Sigmoid colon (tissue), 7 donors: ENCODE measurements around the gene IFIT1. TPM values are rescaled to one million over a fixed set of nuclear protein-coding genes. Genes with fewer than 3 reads are reported as not detected.

Experiments used
- DNase-seq: peaks from one replicate; pipeline ENCODE4 v3.0.0-alpha.2; 2019
- H3K27ac ChIP-seq, 4 donors: fragments of 200-600 bp; sonication (generic); one replicate each; pipeline ENCODE4 v1.5.1; 2016 to 2019; ENCODE audit warnings: mild to moderate bottlenecking in 1 of 4
- H3K27me3 ChIP-seq, 3 donors: fragments of 200-600 bp; sonication (generic); one replicate each; pipeline ENCODE4 v1.5.1; 2019; ENCODE audit warnings: mild to moderate bottlenecking in 1 of 3
- H3K36me3 ChIP-seq, 4 donors: fragments of 200-600 bp; sonication (generic); one replicate each; pipeline ENCODE4 v1.5.1; 2016 to 2019
- H3K4me1 ChIP-seq, 4 donors: fragments of 200-600 bp; sonication (generic); one replicate each; pipeline ENCODE4 v1.5.1; 2017 to 2019
- H3K4me3 ChIP-seq, 4 donors: fragments of 200-600 bp; sonication (generic); one replicate each; pipeline ENCODE4 v1.5.1; 2017 to 2019; ENCODE audit warnings: mild to moderate bottlenecking in 2 of 4, moderate library complexity in 1 of 4
- H3K9me3 ChIP-seq, 4 donors: fragments of 200-600 bp in 3 of 4; sonication (generic) in 3 of 4; one replicate each; pipeline versions ENCODE4 v1.5.1 to v1.6.1; 2013 to 2019
- CTCF ChIP-seq, 4 experiments: fragments of 450-650 bp in 3 of 4; fragments of 200-600 bp in 1 of 4; IDR thresholded peaks; one replicate each; pipeline ENCODE4 v1.5.1; 2016 to 2019; ENCODE audit warnings: antibody characterized with exemption in 4 of 4, mild to moderate bottlenecking in 3 of 4, moderate library complexity in 2 of 4
- EP300 ChIP-seq, 4 donors: sonication (generic); formaldehyde crosslinking; IDR thresholded peaks; one replicate each; pipeline ENCODE4 v1.6.1; 2017; ENCODE audit warnings: antibody characterized with exemption in 4 of 4
- POLR2A ChIP-seq, 2 donors: fragments of 450-650 bp; IDR thresholded peaks; one replicate each; pipeline ENCODE4 v1.6.1; 2016; ENCODE audit warnings: antibody characterized with exemption in 2 of 2, mild to moderate bottlenecking in 2 of 2, moderate library complexity in 2 of 2
- POLR2AphosphoS5 ChIP-seq, 4 donors: sonication (generic); formaldehyde crosslinking; IDR thresholded peaks; one replicate each; pipeline ENCODE4 v1.6.1; 2017; ENCODE audit warnings: antibody characterized with exemption in 4 of 4
- WGBS, 2 donors: extraction: QIAGEN DNeasy Blood & Tissue Kit; methylation state at CpG; one replicate each; pipeline ENCODE4 v1.1.7; 2013; 5-methylcytosine and 5-hydroxymethylcytosine counted together
- intact Hi-C: fragments of 100-400 bp; cut with DNase I; formaldehyde crosslinking; loops from one replicate; pipeline ENCODE4 v1.15.1; 2023
- polyA plus RNA-seq, 3 donors: library from polyadenylated mRNA; stranded (reverse); fragments of 200-250 nt; gene quantifications; one replicate each; pipeline ENCODE4 v1.2.3, GENCODE V29; 2013
- total RNA-seq, 4 donors: library from RNA; depleted of rRNA; stranded (reverse); fragments of >200 nt; gene quantifications; one replicate each; pipeline ENCODE4 v1.1.0, GENCODE V29; 2016
- donor health status: healthy with polysubstance abuse.
- donor health status: Bipolar disorder and iron deficiency.
- donor health status: healthy.

The IFIT1 gene
- total and polyA plus RNA-seq, 7 donors = 6.9 to 33.5 (median 19.4) TPM

- Histone ChIP-seq H3K4me1 (peaks cover 0 to 8% (median 0%) of the 10 kb centered on the region in 4 donors), H3K9me3 (no peaks in the 10 kb centered on the region), H3K36me3 (no peaks in the 10 kb centered on the region), H3K4me3 (no peak overlapping the region), H3K27me3 (no peaks in the 10 kb centered on the region), H3K27ac (no peak overlapping the region)
- TF ChIP-seq EP300 (IDR thresholded peaks at IDR 0.05) (peak in 1 of 4 donors; percentile 24), POLR2AphosphoS5 (IDR thresholded peaks at IDR 0.05) (peak in 1 of 4 donors; percentile 61), CTCF (IDR thresholded peaks at IDR 0.05) (no peak), POLR2A (IDR thresholded peaks at IDR 0.05) (no peak)
- intact Hi-C loops = loop anchor here (5.0 kb wide), 1 partner anchor 273 kb away; the partner anchor contains the start of gene KIF20B
- no peak for DNase-seq
- WGBS, 2 donors = 62 to 73% methylated on average over 1 of the region's 1 CpG
Observed at GRCh38 chr10:89428877-89429276, 36.5 kb downstream of the IFIT1 start.

DNA sequence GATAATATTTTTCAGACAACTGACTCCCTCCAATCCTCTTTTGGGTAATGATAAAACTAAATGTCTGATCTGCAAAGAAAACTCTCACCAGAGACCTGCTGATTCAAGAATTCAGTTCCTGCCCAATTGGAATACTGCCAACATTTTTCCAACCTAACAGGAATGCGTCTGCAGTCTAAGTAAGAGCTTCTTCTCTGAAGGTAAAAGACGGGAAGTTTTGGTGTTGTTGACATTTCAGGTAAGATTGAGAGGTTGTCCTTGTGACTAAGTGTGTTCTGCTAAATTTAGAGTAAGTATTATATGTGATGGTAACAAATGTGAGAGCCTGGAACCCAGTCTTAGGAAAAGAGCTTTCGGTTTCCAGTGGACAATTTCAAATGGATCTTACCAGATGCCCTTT lies 39.6 kb downstream of the IFIT1 start:
- H3K36me3 ChIP-seq = no peaks in the 10 kb centered on the region
- no peaks in the 10 kb centered on the region for H3K27me3 ChIP-seq
- no peaks in the 10 kb centered on the region for H3K9me3 ChIP-seq
- WGBS, 2 donors = 51 to 74% methylated on average over 3 of the region's 3 CpGs
- TF ChIP-seq POLR2A (IDR thresholded peaks at IDR 0.05) (no peak), EP300 (IDR thresholded peaks at IDR 0.05) (no peak), CTCF (IDR thresholded peaks at IDR 0.05) (no peak), POLR2AphosphoS5 (IDR thresholded peaks at IDR 0.05) (no peak)
- no peak overlapping the region for H3K27ac ChIP-seq
- no peak overlapping the region for H3K4me3 ChIP-seq
- H3K4me1 ChIP-seq = peaks cover 0 to 8% (median 0%) of the 10 kb centered on the region in 4 donors
- intact Hi-C loops = no loop called here
- DNase-seq = no peak

DNA sequence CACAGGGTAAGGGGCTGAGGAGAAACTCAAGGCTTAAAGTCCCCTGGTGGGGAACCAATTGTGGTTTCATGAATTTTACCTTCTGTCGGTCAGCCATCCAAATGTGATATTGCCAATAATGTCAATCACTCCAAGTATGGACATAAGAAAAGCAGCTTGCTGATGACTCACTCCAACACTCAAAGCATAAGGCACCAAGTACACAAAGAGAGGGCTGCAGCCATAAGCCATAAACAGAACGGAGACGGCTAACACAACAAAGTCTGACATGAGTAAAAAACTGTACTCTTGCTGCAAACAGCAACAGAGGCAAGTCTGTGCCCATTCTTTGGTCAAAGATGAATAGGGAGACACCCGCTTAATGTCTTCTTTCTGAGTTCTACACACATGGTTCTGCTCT lies 46.1 kb downstream of the IFIT1 start:
- no peaks in the 10 kb centered on the region for H3K4me1 ChIP-seq
- no peaks in the 10 kb centered on the region for H3K27me3 ChIP-seq
- 49 to 80% methylated on average over 4 of the region's 4 CpGs for WGBS, 2 donors
- no peak for DNase-seq
- no peaks in the 10 kb centered on the region for H3K36me3 ChIP-seq
- H3K27ac ChIP-seq = no peak overlapping the region
- H3K9me3 ChIP-seq = no peaks in the 10 kb centered on the region
- TF ChIP-seq POLR2A (IDR thresholded peaks at IDR 0.05) = no peak
- no peak for TF ChIP-seq POLR2AphosphoS5 (IDR thresholded peaks at IDR 0.05)
- TF ChIP-seq CTCF (IDR thresholded peaks at IDR 0.05) = no peak
- no peak for TF ChIP-seq EP300 (IDR thresholded peaks at IDR 0.05)
- intact Hi-C loops = no loop called here
- no peak overlapping the region for H3K4me3 ChIP-seq

DNA sequence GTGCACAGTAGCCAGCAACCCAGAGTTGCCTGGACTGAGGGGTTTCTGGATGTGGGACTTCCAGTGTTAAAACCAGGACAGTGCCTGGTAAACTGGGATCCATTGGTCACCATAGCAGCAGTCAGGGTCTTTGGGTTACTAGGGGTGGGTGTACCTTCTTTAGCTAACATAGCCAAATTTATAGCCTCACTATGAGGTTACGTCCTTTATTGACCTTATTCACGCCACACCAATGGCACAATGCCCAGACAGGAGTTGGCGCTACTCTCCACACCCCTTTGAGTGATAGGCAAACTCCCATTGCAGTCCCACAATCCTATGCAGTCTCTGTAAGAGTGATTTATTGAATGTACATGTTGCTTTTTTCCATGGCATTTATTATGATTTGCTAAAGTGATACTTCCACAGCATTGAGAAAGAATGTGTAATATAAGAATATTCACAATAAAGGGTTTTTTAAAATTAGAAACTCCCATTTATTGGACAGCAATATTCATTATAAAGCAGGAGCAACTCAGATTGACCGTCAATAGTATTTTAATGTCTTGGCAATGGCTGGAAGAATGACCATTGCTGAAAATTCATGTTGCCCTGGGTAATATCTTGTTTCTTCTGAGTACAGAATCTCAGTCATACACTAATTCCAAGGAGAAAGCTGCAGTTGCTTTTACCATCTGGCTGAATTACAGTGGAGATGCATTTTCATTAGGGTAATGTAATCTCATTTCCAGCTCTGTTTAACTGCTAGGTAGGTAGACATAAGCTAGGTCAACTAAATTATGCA lies 48.0 kb downstream of the IFIT1 start:
- Histone ChIP-seq H3K27me3 (no peaks in the 10 kb centered on the region), H3K27ac (no peak overlapping the region), H3K36me3 (no peaks in the 10 kb centered on the region), H3K4me1 (no peaks in the 10 kb centered on the region), H3K9me3 (no peaks in the 10 kb centered on the region), H3K4me3 (no peak overlapping the region)
- DNase-seq = no peak
- intact Hi-C loops = no loop called here
- no peak for TF ChIP-seq POLR2A (IDR thresholded peaks at IDR 0.05)
- TF ChIP-seq POLR2AphosphoS5 (IDR thresholded peaks at IDR 0.05) = no peak
- no peak for TF ChIP-seq CTCF (IDR thresholded peaks at IDR 0.05)
- TF ChIP-seq EP300 (IDR thresholded peaks at IDR 0.05) = no peak
- WGBS, 2 donors = 36 to 79% methylated on average over 4 of the region's 4 CpGs
